ENCODE measurements around the gene FN3K.

Gene FN3K

DNA sequence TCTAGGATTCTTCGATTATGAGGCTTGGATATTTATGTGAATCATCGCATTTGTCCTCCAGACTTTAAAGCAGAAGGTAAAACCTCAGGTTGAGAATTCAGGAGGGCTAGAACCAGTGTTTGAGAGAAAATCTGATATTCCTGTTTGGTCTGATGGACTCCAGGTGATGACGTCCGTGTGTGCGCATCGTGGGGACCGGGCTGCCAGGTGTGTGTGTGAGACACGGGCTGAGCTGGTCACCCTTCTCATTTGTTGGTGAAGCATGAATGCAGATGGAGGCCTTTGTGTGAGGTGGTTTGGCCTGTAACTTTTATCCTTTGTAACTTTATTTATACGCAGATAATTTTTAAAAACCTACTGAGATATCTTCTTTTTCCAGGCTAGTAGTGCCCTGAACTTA lies 61.6 kb downstream of the FN3K start:
- DNase-seq: no peak

DNA sequence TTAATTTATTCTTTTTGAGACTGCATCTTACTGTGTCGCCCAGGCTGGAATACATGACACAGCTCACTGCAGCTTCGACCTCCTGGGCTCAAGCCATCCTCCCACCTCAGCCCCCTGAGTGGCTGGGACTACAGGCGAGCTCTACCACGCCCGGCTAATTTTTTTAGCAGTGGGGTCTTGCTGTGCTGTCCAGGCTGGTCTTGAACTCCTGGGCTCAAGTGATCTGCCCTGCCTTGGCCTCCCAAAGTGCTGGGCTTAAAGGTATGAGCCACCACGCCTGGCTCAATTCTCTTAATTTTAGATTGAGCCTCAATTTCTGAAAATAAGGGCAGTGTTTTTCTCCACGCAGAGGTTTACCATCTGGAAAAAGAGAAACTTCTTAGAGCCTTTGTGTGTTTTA lies 63.3 kb downstream of the FN3K start:
- DNase-seq: no peak

DNA sequence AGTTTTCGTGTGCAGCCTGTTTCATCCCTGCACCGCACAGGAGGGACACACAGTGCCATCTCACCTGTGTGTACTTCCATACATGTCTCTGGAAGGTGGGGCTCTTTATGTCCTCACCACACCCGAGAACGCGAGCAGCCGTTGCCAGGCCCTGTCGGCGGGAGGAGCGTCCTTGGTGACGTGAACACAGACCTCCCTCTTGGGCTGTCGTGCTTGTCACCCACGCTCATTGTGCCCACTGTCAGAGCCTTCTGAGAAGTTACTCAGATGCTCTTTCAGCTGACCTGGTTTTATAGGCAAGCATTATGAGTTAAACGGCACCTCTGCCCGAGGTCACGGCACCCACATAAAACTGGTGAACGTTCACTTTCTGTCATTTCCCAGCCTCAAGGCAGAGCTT lies 64.2 kb downstream of the FN3K start:
- no peak for DNase-seq
